Measurements from ENCODE around the gene PRKCE.

- TF ChIP-seq, protein P1, sequence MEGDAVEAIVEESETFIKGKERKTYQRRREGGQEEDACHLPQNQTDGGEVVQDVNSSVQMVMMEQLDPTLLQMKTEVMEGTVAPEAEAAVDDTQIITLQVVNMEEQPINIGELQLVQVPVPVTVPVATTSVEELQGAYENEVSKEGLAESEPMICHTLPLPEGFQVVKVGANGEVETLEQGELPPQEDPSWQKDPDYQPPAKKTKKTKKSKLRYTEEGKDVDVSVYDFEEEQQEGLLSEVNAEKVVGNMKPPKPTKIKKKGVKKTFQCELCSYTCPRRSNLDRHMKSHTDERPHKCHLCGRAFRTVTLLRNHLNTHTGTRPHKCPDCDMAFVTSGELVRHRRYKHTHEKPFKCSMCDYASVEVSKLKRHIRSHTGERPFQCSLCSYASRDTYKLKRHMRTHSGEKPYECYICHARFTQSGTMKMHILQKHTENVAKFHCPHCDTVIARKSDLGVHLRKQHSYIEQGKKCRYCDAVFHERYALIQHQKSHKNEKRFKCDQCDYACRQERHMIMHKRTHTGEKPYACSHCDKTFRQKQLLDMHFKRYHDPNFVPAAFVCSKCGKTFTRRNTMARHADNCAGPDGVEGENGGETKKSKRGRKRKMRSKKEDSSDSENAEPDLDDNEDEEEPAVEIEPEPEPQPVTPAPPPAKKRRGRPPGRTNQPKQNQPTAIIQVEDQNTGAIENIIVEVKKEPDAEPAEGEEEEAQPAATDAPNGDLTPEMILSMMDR (conservative IDR thresholded peaks at IDR 0.05; ENCODE audit: low read depth, low read length): no peak
- TF ChIP-seq EZH2 (IDR thresholded peaks at IDR 0.05; ENCODE audit: borderline replicate concordance, low read depth, low read length, poor library complexity, severe bottlenecking): no peak
These were observed 215.9 kb downstream of the PRKCE start for GRCh38 chr2:45867349-45867748.
